GM23338 (cell line): ENCODE results near the gene KRT78.

Experiments
- CREB1 ChIP-seq: fragments of 250-450 bp; sonication (Bioruptor Pico); IDR thresholded peaks from 2 replicates; pipeline ENCODE4 v1.5.0; 2020; ENCODE audit warnings: low read depth, mild to moderate bottlenecking, moderate library complexity
- CTCF ChIP-seq, 2 experiments: fragments of 200-600 bp in 1 of 2; sonication (generic) in 1 of 2; conservative IDR thresholded peaks; 2 replicates each; pipeline versions ENCODE4 v1.5.1 to v1.6.1; 2016 to 2017; ENCODE audit warnings: antibody characterized with exemption in 2 of 2, low read depth in 2 of 2, mild to moderate bottlenecking in 2 of 2, moderate library complexity in 1 of 2
- ETS1 ChIP-seq: IDR thresholded peaks from 2 replicates; pipeline ENCODE4 v1.6.1; 2016; ENCODE audit warnings: antibody characterized with exemption
- EZH2 ChIP-seq: fragments of 200-600 bp; sonication (generic); IDR thresholded peaks from one replicate; pipeline ENCODE4 v1.8.0; 2017; ENCODE audit warnings: antibody characterized with exemption, mild to moderate bottlenecking, low read depth; ENCODE audit not compliant: unreplicated experiment
- EZH2phosphoT487 ChIP-seq: fragments of 200-600 bp; sonication (generic); IDR thresholded peaks from one replicate; pipeline ENCODE4 v1.8.1; 2018; ENCODE audit warnings: antibody characterized with exemption; ENCODE audit not compliant: unreplicated experiment
- JUNB ChIP-seq: IDR thresholded peaks from one replicate; pipeline ENCODE4 v1.6.1; 2016; ENCODE audit warnings: antibody characterized with exemption; ENCODE audit not compliant: unreplicated experiment
- NANOG ChIP-seq: IDR thresholded peaks from 2 replicates; pipeline ENCODE4 v1.6.1; 2016; ENCODE audit warnings: antibody characterized with exemption, borderline replicate concordance
- POLR2AphosphoS5 ChIP-seq: IDR thresholded peaks from 2 replicates; pipeline ENCODE4 v1.6.1; 2016; ENCODE audit warnings: antibody characterized with exemption, low read depth
- REST ChIP-seq: IDR thresholded peaks from one replicate; pipeline ENCODE4 v1.6.1; 2018; ENCODE audit warnings: antibody characterized with exemption; ENCODE audit not compliant: unreplicated experiment
- STAT1 ChIP-seq: IDR thresholded peaks from one replicate; pipeline ENCODE4 v1.6.1; 2016; ENCODE audit warnings: antibody characterized with exemption; ENCODE audit not compliant: unreplicated experiment
- ZNF114 ChIP-seq: fragments of 250-450 bp; sonication (Bioruptor Pico); IDR thresholded peaks from 2 replicates; pipeline ENCODE4 v1.5.0; 2020; ENCODE audit warnings: mild to moderate bottlenecking, moderate library complexity
- ZNF331 ChIP-seq: fragments of 250-450 bp; sonication (Bioruptor Pico); IDR thresholded peaks from 2 replicates; pipeline ENCODE4 v1.5.0; 2020; ENCODE audit warnings: low read depth, mild to moderate bottlenecking, moderate library complexity

GRCh38 chr12:52873832-52874572 is 25.2 kb upstream of the KRT78 start:
- no peak for TF ChIP-seq CTCF (conservative IDR thresholded peaks at IDR 0.05; ENCODE audit: low read depth in 2 of 2)
- no peak for TF ChIP-seq EZH2phosphoT487
- TF ChIP-seq EZH2: no peak
- no peak for TF ChIP-seq POLR2AphosphoS5
- no peak for TF ChIP-seq REST
- TF ChIP-seq ZNF331: no peak
- TF ChIP-seq JUNB: no peak
- no peak for TF ChIP-seq CREB1 (CRISPR knock-in tag)
- TF ChIP-seq NANOG: no peak
- no peak for TF ChIP-seq STAT1
- TF ChIP-seq ZNF114 (CRISPR knock-in tag): no peak
- no peak for TF ChIP-seq ETS1
